Neuron (in vitro differentiated cells): Measurements from ENCODE around the gene C1QTNF8.
"Not testable (repeated sequence)": the region's sequence is repeated elsewhere in the genome, so short reads cannot be mapped to it uniquely, and the experiment has no call there.

Source experiments
- H2AFZ ChIP-seq: one replicate; pipeline ENCODE4 v1.6.1; 2013; ENCODE audit warnings: low read depth, mild to moderate bottlenecking, inconsistent platforms, low read length, moderate library complexity
- H3K27me3 ChIP-seq: one replicate; pipeline ENCODE4 v1.6.1; 2013; ENCODE audit warnings: low read length; ENCODE audit not compliant: insufficient read depth
- H3K36me3 ChIP-seq: one replicate; pipeline ENCODE4 v1.6.1; 2013; ENCODE audit warnings: low read length; ENCODE audit not compliant: insufficient read depth
- H3K4me1 ChIP-seq: one replicate; pipeline ENCODE4 v1.6.1; 2013; ENCODE audit warnings: low read length; ENCODE audit not compliant: insufficient read depth
- H3K4me3 ChIP-seq: 2 replicates; pipeline ENCODE4 v1.5.1; 2013; ENCODE audit warnings: mild to moderate bottlenecking, low read length, moderate library complexity
- H3K9me3 ChIP-seq: one replicate; pipeline ENCODE4 v1.6.1; 2013; ENCODE audit warnings: low read length

The C1QTNF8 gene

DNA sequence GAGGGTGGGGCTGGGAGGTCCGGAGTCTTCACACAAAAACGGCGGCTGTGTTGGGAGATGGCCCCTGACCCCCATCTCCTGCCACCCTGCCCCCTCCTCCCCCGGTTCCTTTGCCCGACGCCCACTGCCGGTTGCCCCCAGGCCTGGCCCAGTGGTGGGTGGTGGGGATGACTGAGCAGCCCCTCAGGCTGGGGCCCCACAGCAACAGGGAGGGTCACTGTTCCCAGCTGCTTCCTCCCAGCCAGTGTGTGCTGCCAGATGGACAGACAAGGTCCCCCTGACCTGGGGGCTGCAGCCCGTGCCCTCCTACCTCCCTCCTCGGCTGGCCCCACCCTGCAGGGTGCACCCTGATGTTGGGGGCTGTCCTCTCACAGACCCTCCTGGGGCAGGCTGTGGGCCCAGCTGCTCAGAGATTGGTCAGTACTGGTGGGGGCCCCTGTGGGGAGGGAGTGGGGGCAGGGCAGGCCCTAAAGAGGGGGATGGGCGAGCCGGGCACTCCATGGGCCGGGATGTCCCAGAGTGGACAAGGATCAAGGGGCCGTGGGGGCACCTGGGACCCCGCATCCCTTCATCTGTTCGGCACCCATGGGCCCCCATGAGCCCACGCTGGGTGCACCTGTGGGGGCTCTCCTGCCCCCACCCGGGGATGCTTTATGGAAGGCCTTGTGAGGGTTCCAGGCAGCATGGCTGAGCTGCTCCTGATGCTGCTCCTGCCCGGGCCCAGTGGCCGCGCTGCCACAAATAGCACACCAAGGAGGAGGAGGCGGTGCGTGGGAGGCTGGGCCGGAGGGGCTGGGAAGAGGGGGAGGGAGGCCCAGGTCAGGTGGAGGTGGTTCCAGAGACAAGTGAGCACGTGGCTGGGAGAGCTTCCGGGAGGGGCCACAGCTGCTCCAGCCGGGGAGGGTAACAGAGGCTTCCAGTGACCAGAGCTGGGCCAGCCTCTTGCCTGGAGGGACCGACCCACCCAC, 5.1 kb downstream of the C1QTNF8 start:
- H3K9me3 ChIP-seq: peaks cover 3% of the 10 kb centered on the region
- H2AFZ ChIP-seq: no peak overlapping the region
- no peaks in the 10 kb centered on the region for H3K36me3 ChIP-seq
- no peak overlapping the region for H3K4me3 ChIP-seq
- H3K4me1 ChIP-seq: peaks cover 11% of the 10 kb centered on the region
- H3K27me3 ChIP-seq: no peaks in the 10 kb centered on the region

DNA sequence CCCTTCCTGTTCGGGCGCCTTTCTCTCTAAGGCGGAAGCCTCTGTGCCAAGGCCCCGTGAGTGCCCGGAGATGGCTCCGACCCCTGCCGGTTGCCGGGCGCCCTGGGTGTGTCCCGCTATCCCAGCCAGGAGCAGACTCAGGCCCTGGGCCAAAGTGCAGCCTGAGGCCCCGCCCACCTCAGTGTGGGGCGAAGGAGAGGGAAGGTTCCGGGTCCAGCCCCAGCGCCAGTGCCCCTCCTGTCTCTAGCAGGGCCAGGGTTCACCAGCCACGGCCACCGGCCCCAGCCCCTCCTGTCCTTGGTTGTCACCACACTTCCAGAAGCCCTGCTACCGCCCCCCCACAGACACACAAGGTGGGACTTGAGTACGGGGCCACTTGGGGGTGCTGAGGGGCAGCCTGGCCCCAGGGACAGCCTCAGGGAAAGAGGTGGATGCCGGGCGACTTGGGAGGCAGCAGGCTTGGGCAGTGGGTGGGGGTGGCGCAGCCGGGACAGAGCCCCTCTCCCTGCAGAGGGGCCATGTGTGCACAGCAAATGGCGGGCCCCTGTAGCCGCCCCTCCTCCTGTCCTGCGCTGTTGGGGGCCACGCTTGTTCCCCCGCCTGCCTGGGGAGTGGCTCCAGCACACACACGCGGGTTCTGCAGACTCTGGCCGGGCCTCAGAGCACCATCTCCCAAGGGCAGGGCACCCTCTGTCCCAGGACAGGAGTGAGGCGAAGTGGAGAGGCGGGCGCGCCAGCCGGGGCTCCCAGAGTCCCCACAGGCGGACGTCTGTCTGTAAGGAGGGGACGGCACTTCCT, 6.0 kb downstream of the C1QTNF8 start:
- Histone ChIP-seq H3K9me3 (peaks cover 8% of the 10 kb centered on the region), H3K4me3 (no peak overlapping the region), H3K4me1 (peaks cover 11% of the 10 kb centered on the region), H2AFZ (no peak overlapping the region), H3K36me3 (no peaks in the 10 kb centered on the region), H3K27me3 (no peaks in the 10 kb centered on the region)

DNA sequence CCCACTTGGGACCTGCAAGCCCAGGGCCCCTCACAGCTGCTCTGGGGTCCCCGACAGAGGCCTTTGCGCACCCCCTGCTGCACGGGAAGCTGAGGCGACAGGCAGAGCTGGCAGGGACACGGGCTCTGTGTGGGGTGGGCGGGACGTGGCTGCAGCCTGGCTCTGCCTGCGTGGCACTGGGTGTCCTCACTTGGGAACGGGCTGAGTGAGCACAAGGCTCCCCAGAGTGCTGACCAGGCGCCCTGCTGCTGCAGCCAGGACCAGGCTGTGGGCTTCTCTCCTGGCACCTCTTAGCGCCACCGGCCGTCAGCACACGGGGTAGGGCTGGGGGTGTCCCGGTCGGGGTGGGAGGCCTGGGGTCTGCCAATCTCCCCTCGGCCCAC, 6.6 kb downstream of the C1QTNF8 start:
- Histone ChIP-seq H3K9me3 (peaks cover 13% of the 10 kb centered on the region), H2AFZ (no peak overlapping the region), H3K27me3 (no peaks in the 10 kb centered on the region), H3K4me3 (no peak overlapping the region), H3K36me3 (no peaks in the 10 kb centered on the region), H3K4me1 (peaks cover 11% of the 10 kb centered on the region)

DNA sequence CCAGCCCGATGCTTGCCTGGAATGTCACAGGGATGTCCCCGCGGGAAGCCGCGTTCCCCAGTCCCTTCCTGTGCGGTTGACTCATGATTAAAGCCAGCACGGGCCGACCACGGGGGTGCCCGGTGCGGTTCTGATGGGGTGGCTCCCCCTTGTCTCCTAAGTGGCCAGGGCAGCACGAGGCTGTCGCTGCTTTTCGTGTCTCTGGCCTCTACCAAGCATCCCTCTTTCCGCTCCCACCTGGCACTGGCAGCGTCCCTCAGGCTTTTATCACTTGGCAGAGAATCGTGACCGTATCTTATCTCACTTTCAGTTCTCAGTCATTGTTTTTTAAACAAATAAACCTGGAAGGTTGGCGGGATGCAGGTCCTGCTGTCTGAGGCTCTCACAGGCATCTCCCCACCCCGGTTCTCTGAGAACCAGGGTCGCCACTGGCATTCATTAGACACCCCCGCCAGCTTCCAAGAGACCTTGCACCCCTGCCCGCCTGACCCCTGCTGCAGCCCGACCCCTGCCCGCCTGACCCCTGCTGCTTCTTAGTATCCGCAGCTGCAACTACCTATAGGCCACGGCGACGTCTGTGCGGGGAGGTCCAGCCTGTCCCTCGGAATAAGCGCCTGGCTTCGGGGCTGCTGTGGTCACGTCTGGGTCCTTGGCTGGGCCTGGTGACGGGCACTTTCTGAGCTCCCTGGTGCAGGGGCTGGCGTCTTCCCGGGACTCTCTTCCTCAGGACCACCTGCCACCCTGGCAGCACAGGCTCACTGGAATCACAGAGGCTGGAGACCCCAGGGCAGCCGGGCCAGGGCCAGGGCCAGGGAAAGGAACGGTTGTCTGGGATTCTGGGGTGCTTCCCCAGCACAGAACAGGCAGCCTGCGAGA, 7.5 kb downstream of the C1QTNF8 start:
- peaks cover 11% of the 10 kb centered on the region for H3K4me1 ChIP-seq
- H2AFZ ChIP-seq: no peak overlapping the region
- H3K36me3 ChIP-seq: no peaks in the 10 kb centered on the region
- H3K9me3 ChIP-seq: peaks cover 20% of the 10 kb centered on the region
- peaks cover 5% of the 10 kb centered on the region for H3K27me3 ChIP-seq
- H3K4me3 ChIP-seq: no peak overlapping the region

DNA sequence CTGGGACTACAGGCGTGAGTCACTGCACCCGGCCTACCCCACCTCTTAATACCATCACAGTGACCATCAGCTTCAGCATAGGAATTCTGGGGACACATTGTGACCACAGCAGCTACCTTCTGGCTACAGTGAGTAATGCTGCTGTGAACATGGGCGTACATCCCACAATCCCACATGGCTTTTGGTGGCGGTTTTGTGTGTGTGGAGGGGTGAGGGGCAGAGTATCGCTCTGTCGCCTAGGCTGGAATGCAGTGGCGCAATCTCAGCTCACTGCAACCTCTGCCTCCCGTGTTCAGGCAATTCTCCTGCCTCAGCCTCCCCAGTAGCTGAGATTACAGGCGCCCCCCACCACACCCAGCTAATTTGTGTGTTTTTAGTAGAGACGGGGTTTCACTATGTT, 9.6 kb downstream of the C1QTNF8 start:
- H3K9me3 ChIP-seq: peaks cover 23% of the 10 kb centered on the region
- peaks cover 13% of the 10 kb centered on the region for H3K4me1 ChIP-seq
- H2AFZ ChIP-seq, H3K36me3 ChIP-seq, H3K4me3 ChIP-seq: not testable (repeated sequence)
- H3K27me3 ChIP-seq: peaks cover 20% of the 10 kb centered on the region

DNA sequence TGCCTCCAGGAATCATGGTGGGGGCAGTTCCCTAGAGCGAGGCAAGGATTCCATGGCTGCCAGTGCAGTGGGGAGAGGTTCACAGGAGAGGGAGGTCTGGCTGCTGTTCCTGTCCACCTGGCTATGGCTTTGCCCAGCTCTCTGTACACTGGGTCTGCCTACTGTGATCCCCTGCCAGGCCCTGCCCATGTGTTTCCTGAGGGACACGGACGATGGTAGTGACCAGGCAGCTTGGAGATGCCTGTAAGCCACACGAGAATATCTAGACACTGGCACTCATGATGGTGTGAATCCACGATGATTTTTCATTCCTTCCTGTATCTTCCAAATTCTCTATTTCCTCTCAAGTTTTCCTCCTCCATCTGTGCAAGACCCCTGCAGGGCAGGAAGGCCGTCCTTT, 11.1 kb downstream of the C1QTNF8 start:
- Histone ChIP-seq H3K4me1 (peaks cover 6% of the 10 kb centered on the region), H3K9me3 (peaks cover 23% of the 10 kb centered on the region), H3K4me3 (no peak overlapping the region), H3K27me3 (peaks cover 33% of the 10 kb centered on the region), H3K36me3 (no peaks in the 10 kb centered on the region), H2AFZ (no peak overlapping the region)

DNA sequence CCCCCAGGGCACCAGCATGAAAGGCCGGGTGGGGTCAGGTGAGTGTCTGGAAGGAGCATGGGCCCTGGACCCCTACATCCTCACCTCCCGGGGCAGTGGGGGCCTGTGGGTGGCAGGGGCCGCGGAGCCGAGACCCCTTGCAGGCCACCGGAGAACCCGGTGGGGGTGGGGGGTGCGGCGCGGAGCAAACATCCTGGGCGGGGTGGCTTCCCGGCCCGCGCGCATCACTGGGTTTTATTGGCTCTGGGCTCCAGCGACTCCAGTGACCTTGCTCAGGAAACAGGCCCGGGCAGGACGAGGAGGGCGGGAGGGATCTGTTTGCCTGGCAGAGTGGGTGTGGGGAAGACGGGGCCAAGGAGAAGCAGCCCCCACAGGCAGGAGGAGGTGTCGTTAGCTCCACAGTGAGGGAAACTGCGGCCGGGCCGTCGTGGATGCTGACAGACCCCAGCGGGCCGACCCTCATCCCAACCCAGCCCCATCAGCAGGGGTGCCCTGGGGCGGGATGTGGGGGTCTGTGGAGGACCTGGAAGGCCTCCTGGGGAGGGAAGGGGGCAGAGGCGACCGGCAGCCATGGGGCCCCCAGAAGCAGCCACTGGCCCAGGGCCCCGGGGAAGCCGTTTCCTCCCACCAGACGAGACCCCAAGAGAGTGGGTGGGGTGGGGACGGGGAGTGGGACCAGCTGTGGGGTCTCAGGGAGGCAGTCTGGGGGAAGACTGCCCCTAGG, 12.9 kb downstream of the C1QTNF8 start:
- Histone ChIP-seq H3K4me3 (no peak overlapping the region), H3K27me3 (peaks cover 43% of the 10 kb centered on the region), H2AFZ (no peak overlapping the region), H3K36me3 (no peaks in the 10 kb centered on the region), H3K4me1 (peaks cover 4% of the 10 kb centered on the region), H3K9me3 (peaks cover 23% of the 10 kb centered on the region)

DNA sequence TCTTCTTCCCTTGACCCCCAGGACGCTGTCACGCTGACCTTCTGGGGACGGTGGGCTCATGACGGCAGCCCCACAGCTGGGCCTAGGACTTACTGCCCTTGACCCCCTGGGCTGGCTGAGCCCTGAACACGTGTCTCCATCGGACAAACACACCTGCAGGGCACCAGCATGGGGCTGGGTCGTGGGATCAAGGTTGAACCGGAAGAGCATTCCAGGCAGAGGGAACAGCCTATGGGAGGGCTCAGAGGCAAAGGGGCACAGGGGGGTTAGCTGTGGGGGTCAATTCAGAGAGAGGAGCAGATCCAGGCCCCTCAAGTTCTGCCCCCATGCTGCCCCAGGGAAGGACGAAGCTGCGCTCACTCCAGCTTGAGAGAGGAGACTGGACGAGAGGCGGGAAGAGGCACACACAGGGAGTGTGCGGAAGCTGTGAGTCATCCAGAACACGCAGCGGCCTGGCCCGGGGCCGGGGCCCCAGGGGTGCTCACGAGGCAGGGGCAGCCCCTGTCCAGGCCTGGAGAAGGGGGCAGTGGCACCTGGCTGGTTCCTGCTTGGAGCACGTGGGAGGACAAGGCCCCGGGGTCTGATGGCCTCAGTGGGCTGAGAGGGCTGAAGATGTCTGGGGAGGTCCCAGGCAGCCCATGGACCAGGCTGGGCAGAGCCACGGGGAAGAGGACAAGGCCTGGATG, 13.6 kb downstream of the C1QTNF8 start:
- H2AFZ ChIP-seq: no peak overlapping the region
- H3K36me3 ChIP-seq: no peaks in the 10 kb centered on the region
- peaks cover 43% of the 10 kb centered on the region for H3K27me3 ChIP-seq
- peaks cover 23% of the 10 kb centered on the region for H3K9me3 ChIP-seq
- H3K4me1 ChIP-seq: peaks cover 4% of the 10 kb centered on the region
- no peak overlapping the region for H3K4me3 ChIP-seq

DNA sequence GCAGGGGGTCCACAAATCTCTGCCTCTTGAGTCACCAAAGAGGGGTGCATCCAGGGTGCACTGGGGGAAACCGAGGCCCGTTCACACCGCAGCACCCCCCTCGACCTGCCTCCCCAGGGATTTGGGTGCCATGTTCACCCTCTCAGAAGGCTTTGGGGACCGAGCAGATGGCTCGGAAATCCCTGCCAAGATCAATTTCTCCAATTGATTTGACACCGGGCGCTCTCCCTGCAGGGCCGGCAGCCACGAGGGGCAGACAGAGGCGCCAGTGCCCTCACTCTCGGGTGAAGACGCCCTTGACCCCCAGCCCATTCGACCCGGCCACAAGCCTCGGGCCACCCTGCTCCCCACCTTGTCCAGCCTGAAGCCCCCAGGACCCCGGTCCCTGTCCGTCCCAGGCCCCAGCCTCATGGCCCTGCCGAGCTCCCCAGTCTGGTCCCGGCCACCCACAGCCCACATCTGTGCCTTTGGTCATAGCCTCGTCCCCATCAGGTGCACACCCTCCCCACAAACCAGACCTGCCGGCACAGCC, 14.2 kb downstream of the C1QTNF8 start:
- peaks cover 23% of the 10 kb centered on the region for H3K9me3 ChIP-seq
- no peak overlapping the region for H2AFZ ChIP-seq
- H3K4me3 ChIP-seq: no peak overlapping the region
- H3K36me3 ChIP-seq: no peaks in the 10 kb centered on the region
- H3K27me3 ChIP-seq: peaks cover 43% of the 10 kb centered on the region
- H3K4me1 ChIP-seq: peaks cover 4% of the 10 kb centered on the region

DNA sequence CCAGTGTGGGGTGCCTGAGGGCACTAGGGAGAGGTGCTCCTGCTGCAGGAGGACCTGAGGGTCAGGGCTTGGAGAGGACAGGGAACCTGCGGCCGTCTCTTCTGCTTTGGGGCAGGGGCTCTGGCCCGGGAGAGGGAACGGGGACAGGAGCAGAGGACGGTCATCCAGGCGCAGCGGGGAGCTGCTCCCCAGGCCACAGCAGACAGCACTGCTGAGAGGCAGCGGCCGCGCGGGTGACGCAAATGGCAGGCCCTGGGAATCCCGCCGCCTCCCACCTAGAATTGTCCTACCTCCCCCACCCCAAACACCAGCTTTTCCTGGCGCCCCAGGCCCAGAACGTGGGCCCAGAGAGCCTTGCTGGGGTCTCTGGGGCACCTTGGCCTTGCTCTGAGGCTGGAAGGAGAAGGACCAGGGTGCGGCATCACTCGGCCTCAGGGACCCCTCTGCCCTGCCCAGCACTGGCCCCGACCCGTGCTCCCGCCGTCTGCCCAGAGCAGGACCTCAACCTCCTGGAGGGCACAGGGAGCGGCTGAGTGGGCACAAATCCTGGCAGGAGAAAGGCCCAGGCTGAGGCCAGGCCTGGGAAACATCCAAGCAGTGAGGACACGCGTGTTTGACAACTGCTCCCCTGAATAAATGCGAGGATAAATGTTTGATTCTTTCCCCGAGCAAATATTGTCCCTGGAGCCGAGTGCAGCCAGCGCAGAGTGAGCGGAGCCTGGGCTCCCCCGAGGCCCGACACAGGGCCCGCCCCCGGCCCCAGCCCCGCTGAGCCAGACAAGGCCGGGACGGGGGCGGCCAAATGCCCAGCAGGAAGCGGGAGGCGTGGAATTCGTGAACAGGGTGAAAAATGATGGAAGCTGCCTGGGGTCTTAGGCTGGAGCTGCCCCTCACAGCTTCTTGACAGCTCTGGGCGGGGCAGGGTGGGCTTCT, 15.0 kb downstream of the C1QTNF8 start:
- Histone ChIP-seq H3K36me3 (no peaks in the 10 kb centered on the region), H3K9me3 (peaks cover 21% of the 10 kb centered on the region), H2AFZ (no peak overlapping the region), H3K27me3 (peaks cover 43% of the 10 kb centered on the region), H3K4me3 (no peak overlapping the region), H3K4me1 (peaks cover 4% of the 10 kb centered on the region)
